RWPE1 (cell line): ENCODE results near the gene SLC2A3.
"Not testable (repeated sequence)": the region's sequence is repeated elsewhere in the genome, so short reads cannot be mapped to it uniquely, and the experiment has no call there.

Experiments
- CTCF ChIA-PET: fragments of 350-600 bp; sonication (Branson Sonifier 250); formaldehyde crosslinking; extraction: SDS; loops from one replicate; lab custom pipeline; 2021; lab: Yijun Ruan, JAX
- POLR2A ChIA-PET: fragments of 400-600 bp; formaldehyde crosslinking; extraction: SDS; loops from one replicate; lab custom pipeline; 2020; ENCODE audit warnings: antibody characterized with exemption; ENCODE audit not compliant: low non-redundant PET; lab: Yijun Ruan, JAX
- DNase-seq: peaks from one replicate; pipeline ENCODE4 v3.0.0; 2012; ENCODE audit warnings: low spot score
- H3K27ac ChIP-seq: fragments of 450-650 bp; 2 replicates; pipeline ENCODE4 v1.5.1; 2017
- TF ChIP-seq, protein P1 (sequence below): fragments of 450-650 bp; conservative IDR thresholded peaks from 2 replicates; pipeline ENCODE4 v1.5.1; 2017; ENCODE audit warnings: low read depth, mild to moderate bottlenecking

Gene SLC2A3

DNA sequence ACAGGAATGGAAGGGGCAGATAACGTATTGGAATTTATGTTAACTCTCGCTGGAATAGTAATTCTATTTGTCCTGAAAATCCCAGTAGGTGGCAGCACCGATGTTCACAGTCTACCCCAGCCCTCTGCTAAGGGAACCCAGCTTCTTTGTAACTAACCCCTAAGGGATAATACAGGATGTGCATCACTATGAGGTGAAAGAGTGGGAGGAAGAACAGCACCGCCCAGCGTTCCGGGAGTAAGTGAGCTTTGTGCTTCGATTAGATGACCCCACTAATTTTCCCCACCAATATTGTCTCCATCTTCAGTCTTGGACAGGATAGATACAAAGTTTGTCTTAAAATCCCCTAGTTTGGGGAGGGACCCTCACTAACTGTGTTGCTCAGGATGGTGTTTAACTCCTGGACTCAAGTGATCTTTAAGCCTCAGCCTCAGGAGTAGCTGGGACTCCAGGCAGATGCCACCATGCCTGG lies 2.7 kb downstream of the SLC2A3 start:
- POLR2A ChIA-PET, result no interaction called here
- no peak overlapping the region for H3K27ac ChIP-seq
- CTCF ChIA-PET, result interaction anchor here (0.5 to 2.3 kb wide), 11 partner anchors 32 to 1001 kb away, joined by 3 to 17 read pairs (median 3); no protein-coding TSS in a partner anchor
- peak; percentile 87 for DNase-seq
- TF ChIP-seq, protein P1, sequence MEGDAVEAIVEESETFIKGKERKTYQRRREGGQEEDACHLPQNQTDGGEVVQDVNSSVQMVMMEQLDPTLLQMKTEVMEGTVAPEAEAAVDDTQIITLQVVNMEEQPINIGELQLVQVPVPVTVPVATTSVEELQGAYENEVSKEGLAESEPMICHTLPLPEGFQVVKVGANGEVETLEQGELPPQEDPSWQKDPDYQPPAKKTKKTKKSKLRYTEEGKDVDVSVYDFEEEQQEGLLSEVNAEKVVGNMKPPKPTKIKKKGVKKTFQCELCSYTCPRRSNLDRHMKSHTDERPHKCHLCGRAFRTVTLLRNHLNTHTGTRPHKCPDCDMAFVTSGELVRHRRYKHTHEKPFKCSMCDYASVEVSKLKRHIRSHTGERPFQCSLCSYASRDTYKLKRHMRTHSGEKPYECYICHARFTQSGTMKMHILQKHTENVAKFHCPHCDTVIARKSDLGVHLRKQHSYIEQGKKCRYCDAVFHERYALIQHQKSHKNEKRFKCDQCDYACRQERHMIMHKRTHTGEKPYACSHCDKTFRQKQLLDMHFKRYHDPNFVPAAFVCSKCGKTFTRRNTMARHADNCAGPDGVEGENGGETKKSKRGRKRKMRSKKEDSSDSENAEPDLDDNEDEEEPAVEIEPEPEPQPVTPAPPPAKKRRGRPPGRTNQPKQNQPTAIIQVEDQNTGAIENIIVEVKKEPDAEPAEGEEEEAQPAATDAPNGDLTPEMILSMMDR, result peak; percentile 32

DNA sequence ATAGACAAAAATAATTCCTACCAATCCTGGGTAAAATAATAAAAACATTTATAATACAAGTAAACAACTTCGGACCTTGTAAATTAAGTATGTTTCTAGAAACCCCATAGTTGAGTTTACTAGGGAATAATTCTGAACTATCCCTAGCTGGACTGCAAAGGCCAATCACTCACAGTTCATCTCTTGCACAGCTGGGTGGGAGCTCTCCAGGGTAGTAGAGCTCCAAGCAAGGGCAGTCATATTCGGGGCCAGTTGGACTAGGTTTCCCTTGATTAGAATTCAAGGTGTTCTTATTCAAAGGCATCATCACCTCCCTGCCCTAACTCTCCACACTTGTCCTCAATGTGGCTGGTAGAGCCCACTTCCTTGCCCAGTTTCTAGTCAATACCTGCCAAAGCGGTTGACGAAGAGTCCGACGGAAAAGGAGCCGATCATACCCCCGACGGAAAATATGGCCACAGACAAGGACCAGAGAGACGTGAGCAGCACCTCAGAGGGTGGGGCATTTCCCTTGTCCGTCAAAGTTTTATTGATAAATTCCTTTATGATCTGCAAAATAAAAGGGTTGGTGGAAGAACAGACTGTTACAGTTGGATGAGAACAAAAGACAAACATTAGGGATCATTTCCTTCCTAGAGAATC lies 3.3 kb downstream of the SLC2A3 start:
- DNase-seq, POLR2A ChIA-PET, H3K27ac ChIP-seq: not testable (repeated sequence)
- CTCF ChIA-PET, result interaction anchor here (0.6 to 2.3 kb wide), 7 partner anchors 22 to 1001 kb away, joined by 3 to 17 read pairs (median 4); no protein-coding TSS in a partner anchor

GRCh38 chr12:7929083-7929792 lies 6.7 kb downstream of the SLC2A3 start:
- H3K27ac ChIP-seq, result no peak overlapping the region
- no peak for DNase-seq
- TF ChIP-seq, protein P1, result no peak
- CTCF ChIA-PET, result interaction anchor here (0.6 kb wide), 2 partner anchors 52 to 176 kb away, joined by 3 read pairs; no protein-coding TSS in a partner anchor
- POLR2A ChIA-PET, result no interaction called here

DNA sequence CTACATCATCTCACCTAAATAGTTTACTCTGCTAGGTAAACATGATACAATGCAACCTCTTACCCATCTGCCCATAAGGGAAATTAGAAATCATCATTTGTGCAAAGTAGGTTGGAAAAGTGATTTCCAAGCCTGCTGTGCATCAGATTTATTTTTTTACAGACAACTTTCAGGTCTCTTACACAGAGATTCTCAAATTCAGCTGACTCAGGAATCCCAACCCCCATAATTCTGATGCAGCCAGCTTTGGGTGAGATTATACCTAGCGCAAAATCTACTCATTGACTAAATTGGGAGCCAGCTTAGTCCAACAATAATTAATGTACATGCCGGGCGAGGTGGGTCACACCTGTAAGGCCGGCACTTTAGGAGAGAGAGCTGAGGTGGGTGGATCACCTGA lies 8.5 kb downstream of the SLC2A3 start:
- no peak overlapping the region for H3K27ac ChIP-seq
- ChIA-PET POLR2A (no interaction called here), CTCF (no interaction called here)
- TF ChIP-seq, protein P1, result no peak
- DNase-seq, result no peak

DNA sequence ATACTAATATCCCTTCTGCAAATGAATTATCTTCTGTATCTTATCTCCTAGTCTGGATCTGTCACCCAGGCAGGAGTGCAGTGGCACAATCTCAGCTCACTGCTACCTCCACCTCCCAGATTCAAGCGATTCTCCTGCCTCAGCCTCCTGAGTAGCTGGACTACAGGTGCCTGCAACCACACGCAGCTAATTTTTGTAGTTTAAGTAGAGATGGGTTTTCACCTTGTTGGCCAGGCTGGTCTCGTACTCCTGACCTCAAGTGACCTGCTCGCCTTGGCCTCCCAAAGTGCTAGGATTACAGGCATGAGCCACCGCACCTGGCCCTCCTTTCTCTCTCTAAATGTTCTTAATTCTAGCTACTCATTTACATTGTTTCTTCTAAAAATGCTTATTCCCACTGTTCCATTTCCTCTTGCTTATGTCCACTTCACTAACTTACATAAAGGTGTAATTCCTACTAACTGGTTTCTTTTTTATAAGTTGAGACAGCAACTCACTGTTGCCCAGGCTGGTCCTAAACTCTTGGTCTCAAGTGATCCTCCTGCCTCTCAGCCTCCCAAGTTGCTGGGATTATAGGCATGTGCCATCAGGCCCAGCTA lies 9.8 kb downstream of the SLC2A3 start:
- DNase-seq, POLR2A ChIA-PET, H3K27ac ChIP-seq: not testable (repeated sequence)
- CTCF ChIA-PET, result interaction anchor here (0.7 kb wide), 1 partner anchor 161 kb away, joined by 5 read pairs; the partner anchor contains the start of gene NANOGNB

- ChIA-PET CTCF (interaction anchor here (0.6 to 0.7 kb wide), 3 partner anchors 8 to 123 kb away, joined by 4 to 5 read pairs (median 4); no protein-coding TSS in a partner anchor), POLR2A (no interaction called here)
- TF ChIP-seq, protein P1, result no peak
- no peak for DNase-seq
- no peak overlapping the region for H3K27ac ChIP-seq
These were observed 12.4 kb downstream of the SLC2A3 start for GRCh38 chr12:7923241-7924236.

DNA sequence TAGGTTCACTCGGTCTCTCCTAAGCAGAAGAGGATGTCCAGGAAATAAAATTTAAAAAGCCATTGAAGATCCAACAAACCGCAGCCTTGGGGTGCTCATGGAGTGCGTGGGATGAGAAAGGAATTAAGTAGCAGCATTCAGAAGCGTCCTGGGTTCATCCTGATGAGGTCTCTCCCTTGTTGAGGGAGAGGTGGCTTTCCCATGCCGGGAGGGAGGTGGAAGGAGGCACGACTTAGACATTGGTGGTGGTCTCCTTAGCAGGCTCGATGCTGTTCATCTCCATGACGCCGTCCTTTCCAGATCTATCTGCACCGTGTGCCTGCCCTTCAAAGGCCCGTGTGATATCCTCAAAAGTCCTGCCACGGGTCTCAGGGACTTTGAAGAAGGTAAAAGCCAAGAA lies 14.8 kb downstream of the SLC2A3 start:
- POLR2A ChIA-PET, DNase-seq: not testable (repeated sequence)
- CTCF ChIA-PET, result interaction anchor here (0.7 kb wide), 1 partner anchor 53 kb away, joined by 3 read pairs; no protein-coding TSS in a partner anchor

DNA sequence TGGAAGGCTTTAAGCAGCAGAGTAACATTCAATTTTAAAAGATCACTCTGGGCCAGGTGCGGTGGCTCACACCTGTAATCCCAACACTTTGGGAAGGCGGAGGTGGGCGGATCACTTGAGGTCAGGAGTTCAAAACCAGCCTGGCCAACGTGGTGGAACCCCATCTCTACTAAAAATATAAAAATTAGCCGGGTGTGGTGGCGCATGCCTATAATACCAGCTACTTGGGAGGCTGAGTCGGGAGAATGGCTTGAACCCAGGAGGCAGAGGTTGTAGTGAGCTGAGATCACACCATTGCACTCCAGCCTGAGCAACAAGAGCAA lies 17.8 kb downstream of the SLC2A3 start:
- CTCF ChIA-PET, result interaction anchor here (0.7 kb wide), 1 partner anchor 34 kb away, joined by 3 read pairs; no protein-coding TSS in a partner anchor
- DNase-seq, POLR2A ChIA-PET, H3K27ac ChIP-seq: not testable (repeated sequence)

More for the DNA sequence above, 14.8 kb downstream of the SLC2A3 start:
- H3K27ac ChIP-seq, result not testable (repeated sequence)
